Naive thymus-derived CD8-positive, alpha-beta T cell (primary cell): ENCODE results near the gene C10orf90. TPM values are rescaled to one million over a fixed set of nuclear protein-coding genes. Genes with fewer than 3 reads are reported as not detected.

Experiments
- ATAC-seq, 2 donors: fragments of 150-1000 bp; cut with Tn5 transposase in 1 of 2; sonication (Bioruptor Pico), chemical (Tn5 transposase) in 1 of 2; 1 replicate in 1 of 2; 2 replicates in 1 of 2; pipeline ENCODE4 v1.10.0; 2021; ENCODE audit warnings: mild to moderate bottlenecking in 2 of 2, moderate library complexity in 2 of 2
- POLR2A ChIA-PET: fragments of 350-600 bp; sonication (Branson Sonifier 250); formaldehyde crosslinking; loops from one replicate; lab custom pipeline; 2021; ENCODE audit warnings: antibody characterized with exemption; lab: Charles Lee
- DNase-seq, 10 donors: peaks; one replicate each; pipeline versions ENCODE4 v3.0.0 to v3.0.0-alpha.2; 2020 to 2022
- H3K27ac Mint-ChIP-seq, 10 donors: one replicate each; pipeline ENCODE4 v1.8.0; 2020 to 2022; ENCODE audit warnings: mild to moderate bottlenecking in 10 of 10, mixed read lengths in 10 of 10, moderate library complexity in 4 of 10, inconsistent platforms in 1 of 10
- H3K27me3 Mint-ChIP-seq, 5 donors: one replicate each; pipeline ENCODE4 v1.8.0; 2021 to 2022; ENCODE audit warnings: mixed read lengths in 5 of 5
- H3K36me3 Mint-ChIP-seq, 3 donors: one replicate each; pipeline ENCODE4 v1.8.0; 2020 to 2022; ENCODE audit warnings: mixed read lengths in 3 of 3, mild to moderate bottlenecking in 2 of 3, inconsistent platforms in 1 of 3
- H3K4me1 Mint-ChIP-seq, 4 donors: one replicate each; pipeline ENCODE4 v1.8.0; 2021 to 2022; ENCODE audit warnings: mixed read lengths in 4 of 4
- H3K4me3 Mint-ChIP-seq, 10 donors: one replicate each; pipeline ENCODE4 v1.8.0; 2020 to 2022; ENCODE audit warnings: mild to moderate bottlenecking in 10 of 10, mixed read lengths in 10 of 10, moderate library complexity in 6 of 10, inconsistent platforms in 1 of 10
- H3K9me3 Mint-ChIP-seq, 9 donors: one replicate each; pipeline ENCODE4 v1.8.0; 2020 to 2022; ENCODE audit warnings: mixed read lengths in 9 of 9, mild to moderate bottlenecking in 3 of 9, inconsistent platforms in 1 of 9, moderate library complexity in 1 of 9
- polyA plus RNA-seq, 3 donors: library from polyadenylated mRNA; unstranded; fragments of 300-500 nt; fragmentation: Illumina TruSeq; gene quantifications; one replicate each; pipeline ENCODE4 v1.2.3, GENCODE V29; 2021
- total RNA-seq, 8 experiments: library from RNA in 2 of 8; stranded (reverse) in 2 of 8; gene quantifications; one replicate each; pipeline ENCODE4 v1.2.3 and lab custom pipeline; 2021 to 2026

Gene C10orf90
- total and polyA plus RNA-seq, 5 experiments from 2014 or later, result not detected

- POLR2A ChIA-PET, result no interaction called here
- ATAC-seq (no peak), DNase-seq (no peak)
- H3K4me3 Mint-ChIP-seq, result no peak overlapping the region
- H3K4me1 Mint-ChIP-seq, result no peaks in the 10 kb centered on the region
- peaks cover 0 to 5% (median 0%) of the 10 kb centered on the region in 5 donors for H3K27me3 Mint-ChIP-seq
- no peak overlapping the region for H3K27ac Mint-ChIP-seq
- peaks cover 0 to 1% (median 0%) of the 10 kb centered on the region in 9 donors for H3K9me3 Mint-ChIP-seq
- H3K36me3 Mint-ChIP-seq, result no peaks in the 10 kb centered on the region
Observed at GRCh38 chr10:126496771-126497545, 173.5 kb downstream of the C10orf90 start.

DNA sequence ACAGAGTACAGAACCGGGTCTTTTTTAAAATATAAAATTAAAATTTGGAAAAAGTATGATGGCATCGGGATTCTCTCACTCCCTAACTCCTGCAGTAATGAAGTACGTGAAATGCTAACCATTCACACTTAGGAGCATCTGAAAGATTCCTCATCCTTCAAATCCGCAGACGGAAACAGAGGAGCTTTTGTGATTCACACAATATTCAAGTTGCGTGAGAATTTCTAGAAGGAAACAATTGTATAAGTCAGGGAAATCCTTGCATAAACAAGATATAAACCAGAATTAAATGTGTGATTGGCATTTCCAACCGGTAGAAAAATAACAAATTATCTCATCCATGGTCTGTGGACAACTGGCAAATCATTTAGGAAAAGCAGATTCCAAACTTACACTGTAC lies 179.0 kb downstream of the C10orf90 start:
- DNase-seq (no peak), ATAC-seq (no peak)
- Mint-ChIP-seq H3K4me1 (no peaks in the 10 kb centered on the region), H3K9me3 (peaks cover 0 to 29% (median 7%) of the 10 kb centered on the region in 9 donors), H3K36me3 (peaks cover 0 to 5% (median 0%) of the 10 kb centered on the region in 3 donors), H3K27me3 (peaks cover 0 to 2% (median 0%) of the 10 kb centered on the region in 5 donors), H3K27ac (no peak overlapping the region), H3K4me3 (no peak overlapping the region)
- POLR2A ChIA-PET, result no interaction called here

- Mint-ChIP-seq H3K27ac (no peak overlapping the region), H3K4me1 (no peaks in the 10 kb centered on the region), H3K9me3 (peaks cover 0 to 16% (median 0%) of the 10 kb centered on the region in 9 donors), H3K27me3 (peaks cover 2 to 16% (median 8%) of the 10 kb centered on the region in 5 donors), H3K36me3 (no peaks in the 10 kb centered on the region), H3K4me3 (no peak overlapping the region)
- POLR2A ChIA-PET, result no interaction called here
- ATAC-seq (no peak), DNase-seq (no peak)
Observed at GRCh38 chr10:126481181-126481580, 189.3 kb downstream of the C10orf90 start.

DNA sequence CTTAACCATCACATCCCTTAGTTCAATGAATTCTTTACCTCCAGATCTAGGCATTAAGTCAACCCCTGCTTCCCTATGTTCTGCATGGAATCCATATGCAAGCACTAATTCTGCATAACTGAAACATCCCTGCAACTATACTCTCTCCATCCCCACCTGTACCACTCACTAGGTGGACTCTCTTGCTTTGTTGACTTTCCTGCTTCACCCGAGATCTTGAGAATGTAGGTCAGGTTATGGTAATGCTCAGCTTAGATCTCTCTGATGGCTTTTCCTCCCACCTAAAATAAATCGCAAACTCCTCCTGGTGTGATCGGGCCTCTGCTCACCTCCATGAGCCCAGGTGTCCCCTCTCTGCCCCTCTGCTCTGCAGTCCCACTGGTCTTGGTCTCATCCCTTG lies 189.8 kb downstream of the C10orf90 start:
- no peak for DNase-seq
- Mint-ChIP-seq H3K4me1 (no peaks in the 10 kb centered on the region), H3K4me3 (no peak overlapping the region), H3K9me3 (peaks cover 0 to 15% (median 0%) of the 10 kb centered on the region in 9 donors), H3K36me3 (no peaks in the 10 kb centered on the region), H3K27me3 (peaks cover 2 to 17% (median 8%) of the 10 kb centered on the region in 5 donors), H3K27ac (no peak overlapping the region)
- no peak for ATAC-seq
- POLR2A ChIA-PET, result no interaction called here

DNA sequence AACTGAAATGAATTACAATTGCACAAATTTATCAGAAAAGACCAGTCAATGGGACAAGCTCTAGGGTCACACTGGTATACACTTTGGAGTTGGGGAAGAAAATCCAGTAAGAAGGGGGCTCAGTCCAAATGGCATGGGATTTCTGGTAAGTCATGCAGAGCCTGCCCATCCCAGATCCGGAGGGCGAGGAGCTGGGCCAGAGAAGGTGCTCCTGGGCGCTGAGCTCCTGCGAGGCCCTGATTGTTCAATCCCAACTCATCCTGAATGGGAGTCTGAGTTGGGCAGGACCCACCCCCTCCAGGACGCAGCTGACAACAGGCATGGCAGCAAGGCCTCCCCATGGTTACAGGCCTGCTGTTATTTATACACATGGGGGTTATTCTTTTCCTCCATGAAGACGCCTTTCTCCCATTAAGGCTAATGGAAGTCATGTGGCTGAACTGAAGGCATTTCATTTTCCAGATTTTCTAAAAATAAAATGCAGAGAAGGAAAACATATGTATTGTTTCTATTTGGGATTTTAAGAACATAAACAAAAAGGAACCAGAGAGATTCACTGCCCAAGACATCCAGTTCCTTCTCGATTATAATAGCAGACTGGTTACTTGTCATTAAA lies 191.1 kb downstream of the C10orf90 start:
- H3K9me3 Mint-ChIP-seq, result peaks cover 0 to 15% (median 0%) of the 10 kb centered on the region in 9 donors

GRCh38 chr10:126478546-126478945 lies 191.9 kb downstream of the C10orf90 start:
- Mint-ChIP-seq H3K36me3 (no peaks in the 10 kb centered on the region), H3K4me3 (no peak overlapping the region), H3K27me3 (peaks cover 2 to 17% (median 11%) of the 10 kb centered on the region in 5 donors), H3K9me3 (peaks cover 0 to 15% (median 0%) of the 10 kb centered on the region in 9 donors), H3K27ac (no peak overlapping the region), H3K4me1 (no peaks in the 10 kb centered on the region)
- DNase-seq (no peak), ATAC-seq (no peak)
- POLR2A ChIA-PET, result no interaction called here

More for the DNA sequence above, 191.1 kb downstream of the C10orf90 start:
- Mint-ChIP-seq H3K4me3 (no peak overlapping the region), H3K36me3 (no peaks in the 10 kb centered on the region), H3K27me3 (peaks cover 2 to 17% (median 8%) of the 10 kb centered on the region in 5 donors), H3K27ac (no peak overlapping the region), H3K4me1 (no peaks in the 10 kb centered on the region)
- POLR2A ChIA-PET, result no interaction called here
- DNase-seq (no peak), ATAC-seq (no peak)

- H3K4me1 Mint-ChIP-seq, result no peaks in the 10 kb centered on the region
- peaks cover 0 to 4% (median 0%) of the 10 kb centered on the region in 9 donors for H3K9me3 Mint-ChIP-seq
- ATAC-seq (no peak), DNase-seq (no peak)
- no peak overlapping the region for H3K27ac Mint-ChIP-seq
- H3K27me3 Mint-ChIP-seq, result peaks cover 1 to 18% (median 13%) of the 10 kb centered on the region in 5 donors
- POLR2A ChIA-PET, result no interaction called here
- no peaks in the 10 kb centered on the region for H3K36me3 Mint-ChIP-seq
- H3K4me3 Mint-ChIP-seq, result no peak overlapping the region
Observed at GRCh38 chr10:126476246-126476645, 194.2 kb downstream of the C10orf90 start.

DNA sequence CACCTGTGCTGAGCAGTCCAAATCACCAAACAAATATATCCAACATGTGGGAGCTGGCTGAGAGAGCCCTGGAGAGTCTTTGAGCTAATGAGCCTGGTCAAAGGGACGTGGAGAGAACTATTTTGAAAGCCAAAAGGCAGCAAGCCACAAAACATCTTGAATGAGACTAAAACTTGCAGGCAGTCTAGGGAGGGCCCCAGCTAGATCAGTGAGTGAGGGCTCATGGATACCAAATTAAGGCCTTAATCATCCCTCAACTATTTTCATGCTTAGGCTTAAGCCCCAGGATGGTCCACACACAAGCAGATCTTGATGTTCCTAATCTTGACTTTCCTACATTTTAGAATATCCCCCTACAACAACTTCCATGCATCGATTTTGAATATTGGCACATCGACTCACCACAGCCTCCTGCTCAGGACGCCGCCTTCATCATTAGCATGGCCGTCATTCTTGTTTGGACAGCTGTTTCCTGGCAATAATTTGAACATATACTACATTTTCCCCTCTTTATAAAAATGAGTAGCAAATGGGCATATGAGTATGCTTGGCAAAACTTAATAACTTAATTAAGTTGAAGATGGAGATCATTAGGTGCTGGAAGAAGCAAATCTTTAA lies 195.3 kb downstream of the C10orf90 start:
- Mint-ChIP-seq H3K9me3 (peaks cover 0 to 5% (median 0%) of the 10 kb centered on the region in 9 donors), H3K27me3 (peaks cover 0 to 29% (median 12%) of the 10 kb centered on the region in 5 donors), H3K36me3 (no peaks in the 10 kb centered on the region), H3K4me3 (no peak overlapping the region), H3K4me1 (no peaks in the 10 kb centered on the region), H3K27ac (no peak overlapping the region)
- no peak for DNase-seq
- ATAC-seq, result no peak
- POLR2A ChIA-PET, result no interaction called here

GRCh38 chr10:126474031-126474430 lies 196.5 kb downstream of the C10orf90 start:
- no peak overlapping the region for H3K27ac Mint-ChIP-seq
- H3K27me3 Mint-ChIP-seq, result peaks cover 3 to 32% (median 10%) of the 10 kb centered on the region in 5 donors
- no peak for DNase-seq
- H3K36me3 Mint-ChIP-seq, result no peaks in the 10 kb centered on the region
- POLR2A ChIA-PET, result no interaction called here
- H3K4me3 Mint-ChIP-seq, result no peak overlapping the region
- no peak for ATAC-seq
- H3K9me3 Mint-ChIP-seq, result peaks cover 0 to 5% (median 0%) of the 10 kb centered on the region in 9 donors
- peaks cover 0 to 8% (median 6%) of the 10 kb centered on the region in 4 donors for H3K4me1 Mint-ChIP-seq

DNA sequence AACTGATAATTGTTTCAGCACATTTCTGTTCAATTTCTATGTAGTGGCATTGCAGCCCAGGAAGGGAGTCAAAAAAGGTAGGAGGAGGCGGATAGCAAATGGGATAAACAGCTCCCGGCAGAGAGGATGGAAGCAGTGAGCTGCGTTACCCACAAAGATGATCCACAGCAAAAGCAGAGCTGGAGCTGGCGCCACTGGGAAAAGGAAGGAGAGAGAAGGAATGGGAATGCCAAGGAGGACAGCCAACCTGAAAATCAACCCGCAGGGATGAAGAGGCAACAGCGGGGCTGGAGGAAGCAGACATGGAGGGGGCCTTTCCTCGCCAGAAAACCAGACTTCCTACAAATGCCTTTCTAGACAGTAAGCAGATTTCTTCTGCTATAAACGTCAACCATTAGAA lies 199.5 kb downstream of the C10orf90 start:
- Mint-ChIP-seq H3K27me3 (peaks cover 5 to 22% (median 10%) of the 10 kb centered on the region in 5 donors), H3K4me3 (no peak overlapping the region), H3K27ac (no peak overlapping the region), H3K36me3 (no peaks in the 10 kb centered on the region), H3K9me3 (peaks cover 0 to 5% (median 0%) of the 10 kb centered on the region in 9 donors), H3K4me1 (peaks cover 0 to 13% (median 8%) of the 10 kb centered on the region in 4 donors)
- no peak for ATAC-seq
- no peak for DNase-seq
- POLR2A ChIA-PET, result no interaction called here

- POLR2A ChIA-PET, result no interaction called here
- Mint-ChIP-seq H3K27ac (no peak overlapping the region), H3K4me1 (peaks cover 0 to 13% (median 8%) of the 10 kb centered on the region in 4 donors), H3K9me3 (peaks cover 0 to 5% (median 2%) of the 10 kb centered on the region in 9 donors), H3K36me3 (no peaks in the 10 kb centered on the region), H3K4me3 (no peak overlapping the region), H3K27me3 (peaks cover 5 to 19% (median 13%) of the 10 kb centered on the region in 5 donors)
- ATAC-seq (no peak), DNase-seq (no peak)
Observed at GRCh38 chr10:126469692-126470091, 200.8 kb downstream of the C10orf90 start.

GRCh38 chr10:126468876-126469643 lies 201.4 kb downstream of the C10orf90 start:
- no peak for ATAC-seq
- Mint-ChIP-seq H3K27me3 (peaks cover 5 to 19% (median 11%) of the 10 kb centered on the region in 5 donors), H3K27ac (no peak overlapping the region), H3K4me1 (peaks cover 0 to 13% (median 8%) of the 10 kb centered on the region in 4 donors), H3K36me3 (no peaks in the 10 kb centered on the region), H3K4me3 (no peak overlapping the region), H3K9me3 (peaks cover 0 to 5% (median 2%) of the 10 kb centered on the region in 9 donors)
- DNase-seq, result no peak
- POLR2A ChIA-PET, result no interaction called here
